Endothelial cell of umbilical vein (primary cell): ENCODE data around the gene SLC7A10.

Experiments
- CTCF ChIP-seq, 2 donors: IDR thresholded peaks; 1 replicate in 1 of 2; 2 replicates in 1 of 2; pipeline ENCODE4 v1.5.1; 2011; ENCODE audit warnings: low read length in 2 of 2, mild to moderate bottlenecking in 2 of 2, moderate library complexity in 2 of 2, control low read depth in 1 of 2, inconsistent platforms in 1 of 2, low read depth in 1 of 2; ENCODE audit not compliant: insufficient read depth in 1 of 2; ENCODE audit errors: extremely low read depth in 1 of 2
- EZH2 ChIP-seq: IDR thresholded peaks from 2 replicates; pipeline ENCODE4 v1.6.1; 2012; ENCODE audit warnings: borderline replicate concordance, low read depth, mild to moderate bottlenecking, moderate library complexity, low read length, inconsistent platforms; ENCODE audit not compliant: severe bottlenecking
- GATA2 ChIP-seq: IDR thresholded peaks from 2 replicates; pipeline ENCODE4 v1.7.0; 2011; ENCODE audit warnings: low read depth, mild to moderate bottlenecking, moderate library complexity, mixed read lengths, low read length; ENCODE audit not compliant: insufficient read length, insufficient read depth
- MAX ChIP-seq: IDR thresholded peaks from 2 replicates; pipeline ENCODE4 v1.6.1; 2011; ENCODE audit not compliant: insufficient read depth, insufficient read length
- MYC ChIP-seq: IDR thresholded peaks from one replicate; pipeline ENCODE4 v1.6.1; 2011; ENCODE audit warnings: mild to moderate bottlenecking, low read depth, low read length
- POLR2A ChIP-seq: IDR thresholded peaks from 2 replicates; pipeline ENCODE4 v1.6.1; 2012; ENCODE audit warnings: low read depth, mild to moderate bottlenecking, control low read depth, low read length
- POLR2AphosphoS5 ChIP-seq: IDR thresholded peaks from 2 replicates; pipeline ENCODE4 v1.6.1; 2012; ENCODE audit warnings: low read depth, mild to moderate bottlenecking, control low read depth, low read length, moderate library complexity; ENCODE audit not compliant: insufficient read depth

GRCh38 chr19:33187183-33187540, 38.5 kb downstream of the SLC7A10 start:
- TF ChIP-seq CTCF (IDR thresholded peaks at IDR 0.05; ENCODE audit: extremely low read depth in 1 of 2, insufficient read depth in 1 of 2, low read depth in 1 of 2, low read length in 2 of 2) (no peak), POLR2A (no peak), EZH2 (no peak), MAX (no peak), POLR2AphosphoS5 (no peak), MYC (no peak), GATA2 (no peak)
